Measurements from ENCODE around the gene HOXA10.

- TF ChIP-seq, protein P1, sequence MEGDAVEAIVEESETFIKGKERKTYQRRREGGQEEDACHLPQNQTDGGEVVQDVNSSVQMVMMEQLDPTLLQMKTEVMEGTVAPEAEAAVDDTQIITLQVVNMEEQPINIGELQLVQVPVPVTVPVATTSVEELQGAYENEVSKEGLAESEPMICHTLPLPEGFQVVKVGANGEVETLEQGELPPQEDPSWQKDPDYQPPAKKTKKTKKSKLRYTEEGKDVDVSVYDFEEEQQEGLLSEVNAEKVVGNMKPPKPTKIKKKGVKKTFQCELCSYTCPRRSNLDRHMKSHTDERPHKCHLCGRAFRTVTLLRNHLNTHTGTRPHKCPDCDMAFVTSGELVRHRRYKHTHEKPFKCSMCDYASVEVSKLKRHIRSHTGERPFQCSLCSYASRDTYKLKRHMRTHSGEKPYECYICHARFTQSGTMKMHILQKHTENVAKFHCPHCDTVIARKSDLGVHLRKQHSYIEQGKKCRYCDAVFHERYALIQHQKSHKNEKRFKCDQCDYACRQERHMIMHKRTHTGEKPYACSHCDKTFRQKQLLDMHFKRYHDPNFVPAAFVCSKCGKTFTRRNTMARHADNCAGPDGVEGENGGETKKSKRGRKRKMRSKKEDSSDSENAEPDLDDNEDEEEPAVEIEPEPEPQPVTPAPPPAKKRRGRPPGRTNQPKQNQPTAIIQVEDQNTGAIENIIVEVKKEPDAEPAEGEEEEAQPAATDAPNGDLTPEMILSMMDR (IDR thresholded peaks at IDR 0.05), result no peak
- TF ChIP-seq POLR2A (IDR thresholded peaks at IDR 0.05), result no peak
Measured at GRCh38 chr7:27189997-27190748, 16.1 kb upstream of the HOXA10 start.

Data from thyroid gland (tissue), 4 donors.